DMS114 treated with DMSO at 0.1 percent for 48 hours (cell line): ENCODE data around the gene AURKAIP1.
"Not testable (repeated sequence)": the region's sequence is repeated elsewhere in the genome, so short reads cannot be mapped to it uniquely, and the experiment has no call there.

Source experiments
- DNase-seq: peaks from one replicate; lab custom pipeline; 2025; ENCODE audit not compliant: unreplicated experiment; lab: John Stamatoyannopoulos, UW

The AURKAIP1 gene

DNA sequence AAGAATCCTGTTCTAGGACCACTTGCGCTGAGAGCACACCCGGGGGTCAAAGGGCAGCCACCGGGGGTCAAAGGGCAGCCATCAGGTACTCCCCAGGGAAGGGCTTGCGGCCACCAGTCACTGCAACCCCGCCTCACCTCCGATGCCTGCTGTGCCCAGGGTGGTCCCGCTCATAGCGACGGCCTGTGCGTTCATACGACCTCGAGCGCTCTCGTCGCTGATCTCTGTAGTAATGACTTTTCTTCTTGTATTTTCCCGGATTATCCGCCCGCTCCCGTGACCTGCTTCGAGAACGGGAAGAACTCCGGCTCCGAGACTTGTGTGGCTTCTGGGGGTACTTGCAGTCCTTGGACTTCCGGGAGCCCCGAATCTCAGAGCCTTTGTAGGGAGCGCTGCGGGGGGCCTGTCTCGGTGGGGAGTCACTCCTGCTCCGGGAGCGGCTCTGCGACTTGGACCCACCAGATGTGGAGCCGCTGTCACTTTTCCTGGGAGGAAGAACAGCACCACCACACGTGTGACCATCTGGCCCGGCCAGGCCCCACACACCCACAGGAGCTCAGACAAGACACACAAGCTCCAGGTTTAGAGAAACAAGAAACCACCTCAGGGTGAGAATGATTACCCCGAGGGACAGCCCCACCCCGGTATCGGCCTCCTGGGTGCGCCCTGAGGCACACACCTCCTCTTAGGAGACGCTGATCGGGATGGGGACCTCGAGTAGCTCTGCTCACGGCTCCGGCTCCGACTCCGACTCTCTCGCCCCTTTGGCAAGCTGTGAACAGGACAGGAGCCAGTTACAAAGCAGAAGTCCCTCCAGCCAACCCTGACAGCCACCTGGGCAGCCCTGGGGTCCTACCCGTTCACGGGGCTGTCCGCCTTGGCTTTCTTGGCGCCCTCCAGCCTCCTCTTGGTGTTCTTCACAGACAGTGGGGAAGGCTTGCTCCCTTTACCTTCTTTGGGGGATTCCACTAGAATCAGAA, 12.4 kb upstream of the AURKAIP1 start:
- no peak for DNase-seq

GRCh38 chr1:1385931-1386330, 10.9 kb upstream of the AURKAIP1 start:
- no peak for DNase-seq

- not testable (repeated sequence) for DNase-seq
These were observed 10.3 kb upstream of the AURKAIP1 start for GRCh38 chr1:1385339-1385738.

DNA sequence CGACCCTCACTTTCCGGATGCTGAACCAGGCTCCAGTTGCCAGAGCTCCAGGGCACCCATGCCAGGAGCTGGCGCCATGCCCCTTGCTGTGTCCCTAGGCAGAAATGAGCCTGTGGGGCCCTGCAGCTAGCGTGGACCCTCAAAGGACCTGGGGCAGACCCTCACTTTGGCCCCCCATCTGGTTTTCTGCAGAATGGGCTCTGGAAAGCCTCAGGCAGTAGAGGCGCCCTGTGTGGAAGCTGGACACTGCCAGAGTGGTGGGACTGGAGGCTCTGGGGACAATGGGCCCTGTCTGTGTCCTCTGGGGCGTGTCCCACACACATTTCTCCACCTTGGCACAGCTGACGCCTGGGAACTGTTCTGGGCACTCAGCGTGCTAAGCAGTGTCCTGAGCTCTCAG, 6.3 kb upstream of the AURKAIP1 start:
- DNase-seq, result no peak

- DNase-seq, result no peak
These were observed 5.9 kb upstream of the AURKAIP1 start for GRCh38 chr1:1380860-1381259.

- no peak for DNase-seq
These were observed 2.7 kb upstream of the AURKAIP1 start for GRCh38 chr1:1377540-1378205.

DNA sequence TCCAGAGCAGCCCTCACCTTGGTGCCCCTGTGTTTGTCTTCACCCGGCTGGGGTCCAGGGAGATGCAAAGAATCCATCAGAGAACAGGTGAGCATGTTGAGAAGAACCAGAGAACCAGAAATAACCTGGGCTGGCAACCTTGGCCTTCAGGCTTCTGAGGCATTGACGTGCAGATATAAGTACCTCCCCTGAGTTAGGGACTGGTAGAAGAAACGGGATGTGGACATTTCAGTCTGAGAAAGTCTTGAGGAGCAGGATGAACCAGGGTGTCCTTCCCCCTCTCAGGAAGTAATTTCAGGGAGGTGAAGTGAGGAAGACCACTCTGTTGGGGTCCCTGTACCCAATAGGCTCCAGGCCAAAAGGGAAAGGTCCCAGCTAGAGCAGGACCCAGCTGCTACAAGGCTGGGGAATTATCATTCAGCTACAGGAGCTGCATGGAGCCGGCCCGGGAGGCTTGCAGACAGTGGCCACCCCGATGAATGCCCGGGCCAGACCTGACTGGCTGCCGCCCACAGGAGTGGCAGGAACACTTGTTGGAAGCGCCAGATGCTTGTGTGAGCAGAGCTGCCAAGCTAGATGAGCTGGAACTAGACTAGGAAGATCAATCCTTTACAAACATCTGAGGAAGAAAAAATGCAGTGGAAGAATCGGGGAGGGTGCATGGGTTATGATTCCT, 1.7 kb upstream of the AURKAIP1 start:
- no peak for DNase-seq

DNA sequence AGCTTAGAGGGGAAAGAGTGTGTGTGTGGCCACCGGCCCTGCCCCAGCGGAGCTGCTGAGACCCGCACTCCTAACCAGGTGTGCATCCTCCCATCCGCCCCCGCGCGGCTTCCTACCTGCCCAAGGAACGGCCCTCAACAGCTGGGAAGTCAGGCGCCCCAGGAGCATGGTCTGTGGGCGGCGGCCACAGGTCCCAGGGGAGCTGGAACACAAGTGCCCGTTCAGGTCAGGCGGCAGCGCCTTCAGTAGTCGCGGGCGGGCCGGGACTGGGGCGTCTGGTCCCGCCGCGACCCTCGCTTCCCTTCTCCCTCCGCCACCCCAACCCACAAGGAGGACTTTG, 448 bp downstream of the AURKAIP1 start:
- DNase-seq, result no peak

DNA sequence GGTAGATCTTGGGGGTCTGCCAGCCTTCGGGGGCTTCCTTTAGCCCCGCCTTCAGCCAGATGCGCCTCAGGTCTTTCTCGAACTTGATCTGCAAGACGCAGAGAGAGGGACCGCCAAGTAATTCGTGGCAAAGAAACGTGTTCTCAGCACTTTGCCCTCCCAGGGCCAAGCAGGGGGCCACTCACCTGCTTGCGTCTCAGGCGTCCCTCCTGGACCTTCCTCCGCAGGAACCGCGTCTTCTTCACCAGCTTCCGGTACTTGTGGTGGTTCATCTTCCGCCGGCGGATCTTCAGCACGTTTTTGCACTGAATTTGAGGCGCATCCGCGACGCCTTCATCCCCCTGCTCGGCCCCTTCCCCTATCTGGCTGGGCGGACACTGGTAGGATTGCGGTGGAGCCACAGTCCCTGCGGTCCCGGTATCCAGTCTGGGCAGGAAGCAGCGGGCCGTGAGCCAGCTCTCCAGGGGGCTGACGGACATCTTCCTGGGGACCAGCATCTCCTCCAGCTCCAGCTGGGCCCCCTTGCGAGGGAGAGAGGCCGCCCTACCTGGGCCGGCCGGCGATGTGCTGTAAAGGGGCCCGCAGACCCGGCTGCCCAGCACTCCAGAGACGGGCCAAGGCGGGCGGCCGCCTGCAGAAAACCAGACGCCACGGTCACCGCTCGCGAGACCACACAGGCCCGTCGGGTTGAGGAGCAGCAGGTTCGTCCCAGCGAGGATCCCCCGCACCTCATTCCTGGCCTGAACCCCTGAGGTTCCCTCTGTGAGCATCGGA, 1.0 kb downstream of the AURKAIP1 start:
- DNase-seq, result no peak

GRCh38 chr1:1373051-1373814, 1.8 kb downstream of the AURKAIP1 start:
- DNase-seq, result no peak

GRCh38 chr1:1371746-1372711, 3.0 kb downstream of the AURKAIP1 start:
- no peak for DNase-seq

DNA sequence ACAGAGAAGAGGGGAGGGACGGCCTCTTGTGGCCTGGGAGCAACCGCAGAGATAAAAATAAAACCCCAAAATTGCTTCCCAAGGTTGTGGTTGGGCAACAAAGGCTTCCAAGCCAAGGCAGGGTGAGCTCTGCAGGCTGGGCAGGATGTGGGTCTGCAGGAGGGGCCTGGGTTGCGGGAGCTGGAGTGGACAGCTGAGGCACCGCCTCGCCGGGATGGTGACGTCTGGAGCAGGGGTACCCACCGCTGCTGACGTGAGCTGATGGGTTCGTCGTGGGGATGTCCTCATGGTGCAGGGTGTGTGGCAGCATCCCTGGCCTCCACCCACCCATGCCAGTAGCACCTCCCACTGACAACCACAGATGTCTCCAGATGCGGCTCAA, 3.7 kb downstream of the AURKAIP1 start:
- no peak for DNase-seq

DNA sequence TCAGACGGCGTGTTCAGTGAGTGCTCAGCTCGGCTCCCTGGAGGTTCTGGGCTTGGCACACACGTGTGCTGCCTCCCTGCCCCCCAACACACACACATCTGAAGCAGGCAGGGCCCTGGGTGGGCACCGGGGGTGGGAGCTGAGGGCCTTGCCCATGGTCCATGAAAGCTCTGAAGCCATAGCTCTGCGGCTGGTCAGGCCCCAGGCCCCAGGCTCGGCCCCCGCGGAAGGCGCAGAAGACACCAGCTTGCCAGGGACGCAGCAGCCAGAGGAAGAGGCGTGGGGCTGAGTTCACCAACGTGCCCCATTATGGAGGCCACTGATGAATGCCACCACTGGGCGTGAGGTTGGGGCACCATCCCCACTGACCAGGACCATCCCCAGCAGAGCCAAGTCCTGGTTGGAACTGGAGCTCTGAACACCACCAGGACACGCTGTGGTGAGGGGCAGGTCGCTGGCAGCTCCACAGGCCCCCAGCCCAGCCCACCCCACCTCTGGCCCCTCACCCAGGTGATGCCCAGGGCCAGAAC, 4.2 kb downstream of the AURKAIP1 start:
- DNase-seq, result no peak

- not testable (repeated sequence) for DNase-seq
These were observed 4.9 kb downstream of the AURKAIP1 start for GRCh38 chr1:1370094-1370493.

DNA sequence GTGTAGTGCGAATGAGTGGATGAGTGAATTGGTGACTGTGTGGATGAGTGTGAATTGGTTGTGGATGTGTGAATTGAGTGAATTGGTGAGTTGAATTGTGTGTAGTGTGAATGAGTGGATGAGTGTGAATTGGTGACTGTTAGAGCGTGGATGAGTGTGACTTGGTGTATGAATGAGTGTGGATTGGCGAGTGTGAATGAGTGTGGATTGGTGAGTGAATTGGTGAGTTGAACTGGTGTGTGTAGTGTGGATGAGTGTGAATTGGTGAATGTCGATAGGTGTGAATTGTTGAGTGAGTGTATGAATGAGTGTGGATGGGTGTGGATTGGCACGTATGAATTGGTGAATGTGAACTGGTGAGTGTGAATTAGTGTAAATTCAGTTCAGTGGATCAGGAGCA, 7.7 kb downstream of the AURKAIP1 start:
- no peak for DNase-seq

DNA sequence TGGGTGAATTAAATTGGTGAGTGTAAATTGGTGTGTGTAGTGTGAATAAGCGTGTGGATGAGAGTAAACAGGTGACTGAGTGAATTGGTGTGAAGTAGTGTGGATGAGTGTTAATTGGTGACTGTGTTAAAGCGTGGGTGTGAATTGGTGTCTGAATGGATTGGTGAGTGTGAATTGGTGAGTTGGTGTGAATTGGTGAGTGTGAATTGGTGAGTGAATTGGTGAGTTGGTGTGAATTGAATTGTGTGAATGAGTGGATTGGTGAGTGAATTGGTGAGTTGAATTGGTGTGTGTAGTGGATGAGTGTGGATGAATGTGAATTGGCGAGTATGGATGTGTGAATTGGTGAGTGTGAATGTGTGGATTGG, 8.3 kb downstream of the AURKAIP1 start:
- no peak for DNase-seq

- DNase-seq, result no peak
These were observed 8.9 kb downstream of the AURKAIP1 start for GRCh38 chr1:1365875-1366698.

DNA sequence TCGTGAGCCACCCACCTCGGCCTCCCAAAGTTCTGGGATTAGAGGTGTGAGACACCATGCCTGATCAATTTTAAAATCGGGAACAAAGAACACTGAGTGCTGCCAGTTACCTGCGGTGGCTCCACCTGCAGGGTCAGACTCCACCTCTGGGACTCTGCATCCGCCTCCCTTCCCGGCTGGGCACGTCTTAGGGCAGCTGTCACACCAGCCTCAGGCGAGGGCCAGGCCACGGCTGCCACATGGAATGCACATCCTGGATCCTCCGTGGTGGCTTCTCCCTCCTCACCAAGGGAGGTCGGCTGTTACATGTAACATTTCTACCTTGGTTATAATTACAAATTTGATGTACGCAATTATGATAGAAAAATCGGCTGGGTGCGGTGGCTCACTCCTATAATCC, 10.7 kb downstream of the AURKAIP1 start:
- no peak for DNase-seq
